Stomach (tissue), 4 donors: Measurements from ENCODE around the gene CFAP52.
"Not testable (repeated sequence)": the region's sequence is repeated elsewhere in the genome, so short reads cannot be mapped to it uniquely, and the experiment has no call there.

Experiments used
- EP300 ChIP-seq: sonication (generic); formaldehyde crosslinking; IDR thresholded peaks from one replicate; pipeline ENCODE4 v1.6.1; 2017; ENCODE audit warnings: antibody characterized with exemption
- POLR2A ChIP-seq, 4 donors: fragments of 450-650 bp; IDR thresholded peaks; one replicate each; pipeline ENCODE4 v1.6.1; 2016; ENCODE audit warnings: antibody characterized with exemption in 4 of 4, control low read depth in 2 of 4, mild to moderate bottlenecking in 1 of 4, moderate library complexity in 1 of 4
- TF ChIP-seq, protein P1 (sequence below), 7 experiments: fragments of 450-650 bp in 4 of 7; fragments of 200-600 bp in 3 of 7; sonication (generic) in 3 of 7; IDR thresholded peaks; one replicate each; pipeline ENCODE4 v1.5.1; 2016 to 2019; ENCODE audit warnings: antibody characterized with exemption in 7 of 7, control low read depth in 2 of 7, mild to moderate bottlenecking in 1 of 7

DNA sequence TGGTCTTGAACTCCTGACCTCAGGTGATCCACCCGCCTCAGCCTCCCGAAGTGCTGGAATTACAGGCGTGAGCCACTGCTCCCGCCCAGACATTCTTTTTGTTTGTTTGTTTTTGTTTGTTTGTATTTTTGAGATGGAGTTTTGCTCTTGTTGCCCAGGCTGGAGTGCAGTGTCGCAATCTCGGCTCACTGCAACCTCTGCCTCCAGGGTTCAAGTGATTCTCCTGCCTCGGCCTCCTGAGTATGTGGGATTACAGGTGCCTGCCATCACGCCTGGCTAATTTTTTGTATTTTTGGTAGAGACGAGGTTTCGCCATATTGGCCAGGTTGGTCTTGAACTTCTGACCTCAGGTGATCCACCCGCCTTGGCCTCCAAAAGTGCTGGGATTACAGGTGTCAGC, 87.1 kb downstream of the CFAP52 start:
- not testable (repeated sequence) for TF ChIP-seq EP300; POLR2A (IDR thresholded peaks at IDR 0.05)
- TF ChIP-seq, protein P1, sequence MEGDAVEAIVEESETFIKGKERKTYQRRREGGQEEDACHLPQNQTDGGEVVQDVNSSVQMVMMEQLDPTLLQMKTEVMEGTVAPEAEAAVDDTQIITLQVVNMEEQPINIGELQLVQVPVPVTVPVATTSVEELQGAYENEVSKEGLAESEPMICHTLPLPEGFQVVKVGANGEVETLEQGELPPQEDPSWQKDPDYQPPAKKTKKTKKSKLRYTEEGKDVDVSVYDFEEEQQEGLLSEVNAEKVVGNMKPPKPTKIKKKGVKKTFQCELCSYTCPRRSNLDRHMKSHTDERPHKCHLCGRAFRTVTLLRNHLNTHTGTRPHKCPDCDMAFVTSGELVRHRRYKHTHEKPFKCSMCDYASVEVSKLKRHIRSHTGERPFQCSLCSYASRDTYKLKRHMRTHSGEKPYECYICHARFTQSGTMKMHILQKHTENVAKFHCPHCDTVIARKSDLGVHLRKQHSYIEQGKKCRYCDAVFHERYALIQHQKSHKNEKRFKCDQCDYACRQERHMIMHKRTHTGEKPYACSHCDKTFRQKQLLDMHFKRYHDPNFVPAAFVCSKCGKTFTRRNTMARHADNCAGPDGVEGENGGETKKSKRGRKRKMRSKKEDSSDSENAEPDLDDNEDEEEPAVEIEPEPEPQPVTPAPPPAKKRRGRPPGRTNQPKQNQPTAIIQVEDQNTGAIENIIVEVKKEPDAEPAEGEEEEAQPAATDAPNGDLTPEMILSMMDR (IDR thresholded peaks at IDR 0.05) = not testable (repeated sequence)
